Renal cortical epithelial cell (primary cell): ENCODE data around the gene RPS16. TPM values are rescaled to one million over a fixed set of nuclear protein-coding genes. Genes with fewer than 3 reads are reported as not detected.
A peak's percentile ranks its signal among the peaks of the same experiment; 100 is the strongest.

Experiments used
- DNase-seq: peaks from one replicate; pipeline ENCODE4 v3.0.0-alpha.2; 2011; ENCODE audit warnings: low read depth
- total RNA-seq: library from RNA; depleted of rRNA; stranded (reverse); fragments of >200 nt; gene quantifications from 2 replicates; pipeline ENCODE4 v1.2.3, GENCODE V29; 2014

The RPS16 gene
- total RNA-seq, 1 donor from 2014 or later, result 34.7 TPM

- DNase-seq, result no peak
Measured at GRCh38 chr19:39407660-39408391, 27.9 kb downstream of the RPS16 start.

DNA sequence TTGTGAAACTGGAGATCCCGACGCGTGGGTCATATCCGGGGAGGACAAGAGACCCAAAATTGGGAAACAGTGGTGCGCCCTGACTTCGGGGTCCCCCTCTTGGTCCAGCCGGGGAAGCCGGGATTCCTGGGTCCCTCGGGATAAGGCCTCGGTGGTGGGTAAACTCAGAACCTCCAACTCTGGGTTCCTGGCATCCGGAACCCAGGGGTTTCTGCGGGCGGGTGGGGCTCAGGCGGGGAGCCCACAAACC, 28.4 kb downstream of the RPS16 start:
- DNase-seq, result no peak

DNA sequence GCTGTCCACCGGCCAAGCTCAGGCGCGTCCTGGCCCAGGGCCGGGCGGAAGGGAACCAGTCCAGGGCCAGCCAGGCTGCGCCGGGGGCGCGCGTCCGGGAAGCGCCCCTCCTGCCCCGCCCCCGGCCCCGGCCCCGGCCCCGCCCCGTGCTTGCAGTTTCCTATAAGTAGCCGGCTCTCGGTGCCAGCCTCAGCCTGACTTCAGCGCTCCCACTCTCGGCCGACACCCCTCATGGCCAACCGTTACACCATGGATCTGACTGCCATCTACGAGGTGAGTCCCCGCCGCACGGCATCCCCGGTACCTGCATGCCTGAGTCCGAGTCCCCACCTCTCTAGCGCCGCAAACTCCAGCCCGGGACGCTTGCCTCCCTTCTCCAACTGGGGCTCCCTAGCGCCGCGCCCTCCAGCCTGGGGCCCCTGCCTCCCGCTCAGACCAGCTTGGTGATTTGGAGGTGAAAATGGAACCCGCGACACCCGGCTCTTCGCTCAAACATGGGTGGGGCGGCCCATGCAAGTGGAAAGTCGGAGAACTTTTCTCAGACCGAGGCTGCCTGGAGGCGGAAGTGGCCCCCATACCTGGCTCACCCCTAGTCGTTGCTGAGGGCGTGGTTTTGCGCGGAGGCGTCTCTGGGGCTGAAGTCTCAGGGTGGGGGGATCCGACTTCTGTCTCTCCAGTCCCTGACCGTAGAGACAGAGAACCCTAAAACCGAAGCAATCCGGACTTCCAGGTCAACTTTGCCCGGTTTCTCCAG, 28.9 kb downstream of the RPS16 start, which contains the start of gene ZFP36:
Gene ZFP36, plus strand, starts transcription at position 192 of the 754 bp plus-strand sequence. Its CDS starts 58 bp downstream, at position 250.
- peak; percentile 55 for DNase-seq

DNA sequence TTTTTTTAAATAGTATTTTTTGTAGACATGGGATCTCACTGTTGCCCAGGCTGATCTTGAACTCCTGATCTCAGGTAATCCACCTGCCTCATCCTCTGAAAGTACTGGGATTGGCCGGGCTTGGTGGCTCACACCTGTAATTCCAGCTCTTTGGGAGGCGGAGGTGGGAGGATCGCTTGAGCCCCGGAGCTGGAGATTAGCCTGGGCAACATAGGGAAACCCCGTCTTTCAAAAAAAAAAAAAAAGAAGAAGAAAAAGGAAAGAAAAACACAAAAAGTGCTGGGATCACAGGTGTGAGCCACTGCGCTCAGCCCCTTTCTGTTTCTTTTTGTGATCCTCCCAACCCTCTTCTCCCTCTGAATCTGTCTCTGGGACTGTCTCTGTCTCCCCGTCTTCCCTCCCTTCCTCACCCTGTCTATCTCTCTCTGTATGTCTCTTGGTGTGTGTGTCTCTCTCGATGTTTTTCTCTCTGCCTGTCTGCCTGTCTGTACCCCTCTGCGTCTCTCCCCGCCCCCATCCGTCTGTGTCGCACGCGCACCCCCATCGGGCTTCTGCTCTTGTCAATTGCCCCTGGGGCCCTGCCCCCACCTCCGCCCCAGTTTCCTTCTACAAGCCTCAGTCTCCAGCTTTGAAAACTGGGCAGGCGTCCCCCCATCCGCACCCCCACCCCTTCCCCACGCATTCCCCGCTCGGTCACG, 29.6 kb downstream of the RPS16 start:
- no peak for DNase-seq

DNA sequence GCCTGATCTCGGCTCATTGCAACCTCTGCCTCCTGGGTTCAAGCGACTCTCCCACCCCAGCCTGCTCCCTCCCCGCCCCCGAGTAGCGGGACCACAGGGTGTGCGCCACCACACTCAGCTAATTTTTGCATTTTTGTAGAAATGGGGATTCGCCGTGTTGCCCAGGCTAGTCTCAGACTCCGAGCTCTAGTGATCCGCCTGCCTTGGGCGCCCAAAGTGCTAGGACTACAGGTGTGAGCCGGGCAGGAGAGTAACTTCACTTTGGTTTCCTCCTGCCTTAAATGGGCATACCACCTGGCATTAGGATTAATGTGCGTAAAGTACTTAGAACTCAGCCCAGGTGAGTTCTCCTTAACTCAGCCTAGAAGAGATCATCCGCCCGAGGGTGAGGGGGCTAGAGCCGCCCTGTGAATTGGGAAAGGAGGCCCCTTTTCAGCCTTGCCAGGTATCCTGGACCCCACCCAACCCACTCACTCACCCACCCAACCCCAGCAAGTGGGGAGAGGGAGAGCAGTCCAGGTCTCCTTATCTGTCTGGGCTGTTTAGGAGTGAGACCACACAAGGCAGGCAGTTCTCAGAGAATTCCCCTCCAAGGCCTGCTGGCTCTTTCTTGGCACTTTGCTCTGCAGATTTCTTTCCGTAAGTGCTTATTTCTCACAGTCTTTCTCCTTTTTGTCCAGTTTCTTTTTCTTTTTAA, 30.3 kb downstream of the RPS16 start:
- DNase-seq, result no peak

- peak; percentile 96 for DNase-seq
Measured at GRCh38 chr19:39403331-39404312, 32.1 kb downstream of the RPS16 start.

- DNase-seq, result peak; percentile 80
Measured at GRCh38 chr19:39402346-39403300, 33.1 kb downstream of the RPS16 start.

- peak; percentile 90 for DNase-seq
Measured at GRCh38 chr19:39401549-39402345, 34.0 kb downstream of the RPS16 start.

DNA sequence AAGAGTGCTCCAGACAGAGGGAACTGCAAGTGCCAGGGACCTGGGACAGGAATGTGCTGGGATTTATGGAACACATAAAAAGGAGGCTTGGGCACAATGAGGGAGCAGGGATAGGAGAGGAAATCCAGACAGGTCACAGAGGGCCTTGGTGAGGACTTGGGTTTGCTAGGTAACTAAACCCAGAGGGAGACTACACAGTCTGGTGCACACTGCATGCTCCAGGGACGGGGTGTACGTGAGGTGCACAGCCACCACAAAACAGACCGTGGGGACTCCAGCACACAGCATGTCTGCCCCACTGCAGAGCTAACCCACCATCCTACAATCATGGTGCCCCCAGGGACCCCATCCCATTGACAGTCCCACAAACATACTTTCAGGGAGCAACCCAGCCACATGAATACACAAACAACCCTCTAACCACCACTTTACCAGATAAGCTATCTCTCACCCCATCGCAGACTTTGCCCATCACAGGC, 34.6 kb downstream of the RPS16 start:
- no peak for DNase-seq

GRCh38 chr19:39400061-39400460, 35.7 kb downstream of the RPS16 start:
- no peak for DNase-seq

DNA sequence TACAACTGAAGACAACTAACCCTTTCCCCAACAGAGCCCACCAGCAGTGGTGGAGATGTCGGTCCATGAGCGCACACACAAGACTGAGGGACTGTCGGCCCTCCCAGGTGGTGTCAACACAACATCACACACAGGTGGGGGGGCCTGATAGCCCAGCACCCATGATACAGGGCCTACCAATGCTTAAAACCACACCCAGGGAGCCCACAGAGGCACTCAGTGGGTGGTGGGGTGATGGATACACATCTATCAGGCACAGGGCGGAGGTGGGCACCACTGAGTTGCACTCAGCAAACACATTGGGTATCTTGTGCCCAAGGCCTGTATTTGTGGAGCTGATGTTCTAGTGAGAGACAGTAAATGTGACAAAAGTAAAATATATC, 36.1 kb downstream of the RPS16 start:
- DNase-seq, result no peak

- DNase-seq, result peak; percentile 68
Measured at GRCh38 chr19:39398297-39398864, 37.4 kb downstream of the RPS16 start.

GRCh38 chr19:39397360-39398296, 38.1 kb downstream of the RPS16 start:
- DNase-seq, result peak; percentile 59

DNA sequence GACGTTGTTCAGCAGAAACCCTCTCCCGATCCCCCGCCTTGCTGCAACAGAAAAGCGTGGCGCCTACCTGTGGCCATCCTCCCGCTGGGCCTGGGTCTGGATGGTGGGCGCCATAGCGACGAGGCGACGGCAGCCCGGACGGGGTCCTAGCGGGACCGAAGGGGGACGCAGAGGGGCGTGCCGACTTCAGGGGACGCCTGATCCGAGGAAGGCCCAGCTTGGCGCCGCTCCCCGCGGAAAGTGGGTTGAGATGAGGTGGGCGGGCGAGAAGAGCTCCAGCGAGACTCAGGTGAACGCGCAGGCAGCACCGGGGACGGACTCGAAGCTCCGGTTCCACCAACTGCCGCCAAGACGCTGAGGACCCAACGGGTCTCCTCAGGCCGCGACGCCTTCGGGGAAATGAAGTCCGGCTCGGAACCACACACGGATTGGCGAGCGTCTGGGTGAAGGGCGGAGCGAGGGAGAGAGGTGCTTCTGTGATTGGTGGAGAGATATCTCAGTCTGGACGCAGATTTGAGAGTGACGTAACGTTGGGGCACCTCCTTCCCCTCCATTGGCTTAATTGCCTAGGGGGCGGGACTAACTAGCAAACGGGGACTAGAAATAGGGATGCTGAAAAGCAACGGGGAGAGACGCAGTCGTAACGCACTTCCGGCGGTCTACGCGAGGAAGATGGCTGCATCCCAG, 44.9 kb downstream of the RPS16 start, which contains the start of the genes MED29 and PAF1:
Gene MED29, plus strand, starts transcription at position 628 of the 687 bp plus-strand sequence. Its CDS starts 45 bp downstream, at position 673.
Gene PAF1, minus strand, starts transcription at position 356 of the 687 bp plus-strand sequence. Its CDS starts 242 bp downstream, at position 114.
- peak; percentile 99 for DNase-seq

DNA sequence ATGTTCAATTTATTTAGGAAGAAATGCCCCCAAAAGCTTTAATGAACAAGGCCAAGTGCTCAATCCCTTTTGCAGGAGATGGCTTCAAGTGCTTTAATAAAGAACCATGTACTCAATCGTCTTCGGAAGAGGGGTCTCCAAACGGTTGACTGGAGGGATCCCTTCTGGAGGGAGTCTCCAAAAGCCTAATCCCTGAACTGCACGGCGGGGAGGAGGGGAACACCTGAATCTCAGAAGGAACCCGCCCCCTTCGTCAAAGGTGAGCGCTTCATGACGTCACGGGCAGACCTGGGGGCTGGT, 45.3 kb downstream of the RPS16 start:
- DNase-seq, result peak; percentile 33

DNA sequence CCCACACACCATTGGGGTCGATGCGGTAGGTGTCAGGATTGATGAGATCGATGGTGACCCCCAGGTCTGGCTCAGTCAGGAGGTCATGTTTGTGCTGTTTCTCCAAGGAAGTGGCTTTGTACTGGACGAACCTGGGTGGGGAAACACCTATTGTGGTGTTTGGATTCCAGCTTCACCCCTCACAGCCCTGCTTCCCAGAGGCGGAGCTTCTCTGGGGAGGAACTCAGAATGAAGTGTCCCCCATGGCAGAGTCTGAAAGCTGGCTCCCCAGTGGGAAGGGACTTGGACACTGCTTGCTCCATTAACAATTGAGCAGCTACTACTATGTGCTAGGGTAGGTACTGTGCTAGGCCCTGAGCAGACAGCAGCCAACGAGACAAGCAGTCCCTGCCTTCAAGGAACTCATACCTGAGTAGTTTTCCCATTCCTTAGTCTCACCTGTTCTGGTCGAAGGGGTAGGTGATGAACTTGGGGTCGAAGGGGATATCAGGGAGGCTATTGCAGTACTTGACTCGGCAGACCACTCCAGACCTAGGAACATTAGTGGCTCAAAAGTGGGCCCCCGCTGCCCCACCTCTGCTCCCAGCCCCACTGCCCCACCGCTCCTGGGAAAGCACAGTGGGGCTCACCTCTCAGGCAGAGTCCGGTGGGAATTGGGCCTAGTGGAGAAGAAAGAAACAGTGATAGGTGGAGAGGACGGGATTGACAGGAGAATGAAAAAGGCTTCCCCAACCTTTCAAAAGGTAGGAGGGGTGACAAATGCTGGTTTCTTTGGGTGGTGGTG, 45.9 kb downstream of the RPS16 start:
- no peak for DNase-seq
